A673 (cell line): ENCODE data around the gene ZW10. TPM values are rescaled to one million over a fixed set of nuclear protein-coding genes. Genes with fewer than 3 reads are reported as not detected.

Experiments
- BruUV-seq: library from RNA; stranded (reverse); fragments of 400-500 nt; replicated peaks from 2 replicates; lab custom pipeline; 2021; lab: Mats Ljungman, UMichigan
- CTCF ChIA-PET: fragments of 300-600 bp; sonication (Branson Sonifier 250); formaldehyde crosslinking; loops from one replicate; lab custom pipeline; 2022; ENCODE audit warnings: antibody characterized with exemption; lab: Charles Lee
- POLR2A ChIA-PET: fragments of 300-600 bp; sonication (Branson Sonifier 250); formaldehyde crosslinking; loops from one replicate; lab custom pipeline; 2022; ENCODE audit warnings: antibody characterized with exemption; ENCODE audit not compliant: low non-redundant PET; lab: Charles Lee
- DNase-seq: peaks from one replicate; pipeline ENCODE4 v3.0.0-alpha.2; 2015; ENCODE audit warnings: low spot score
- H3K27ac ChIP-seq: fragments of 200-600 bp; sonication (generic); 2 replicates; pipeline ENCODE4 v1.5.1; 2016; ENCODE audit warnings: mixed run types, low read depth, mild to moderate bottlenecking, mixed read lengths, antibody characterized with exemption, low read length; ENCODE audit not compliant: poor library complexity, severe bottlenecking
- H3K27me3 ChIP-seq: fragments of 200-600 bp; sonication (generic); replicated peaks from 2 replicates; pipeline ENCODE4 v1.6.1; 2017; ENCODE audit warnings: mixed run types, low read depth, mild to moderate bottlenecking, mixed read lengths, antibody characterized with exemption, low read length; ENCODE audit not compliant: insufficient read depth, poor library complexity
- H3K36me3 ChIP-seq: fragments of 200-600 bp; sonication (generic); 2 replicates; pipeline ENCODE4 v1.6.1; 2016; ENCODE audit warnings: mixed run types, mild to moderate bottlenecking, mixed read lengths, antibody characterized with exemption, low read length; ENCODE audit not compliant: insufficient read depth, poor library complexity, severe bottlenecking
- H3K4me1 ChIP-seq: fragments of 200-600 bp; sonication (generic); 2 replicates; pipeline ENCODE4 v1.6.1; 2017; ENCODE audit warnings: mixed run types, mild to moderate bottlenecking, mixed read lengths, antibody characterized with exemption, low read length; ENCODE audit not compliant: insufficient read depth, poor library complexity, severe bottlenecking
- H3K4me3 ChIP-seq: fragments of 200-600 bp; sonication (generic); 2 replicates; pipeline ENCODE4 v1.5.1; 2016; ENCODE audit warnings: low read depth, mixed run types, mild to moderate bottlenecking, mixed read lengths, low read length; ENCODE audit not compliant: poor library complexity, severe bottlenecking
- H3K9me3 ChIP-seq: fragments of 200-600 bp; sonication (generic); 2 replicates; pipeline ENCODE4 v1.6.1; 2016; ENCODE audit warnings: mixed run types, low read depth, mild to moderate bottlenecking, mixed read lengths, antibody characterized with exemption, low read length; ENCODE audit not compliant: poor library complexity, severe bottlenecking
- EZH2 ChIP-seq: fragments of 200-600 bp; sonication (generic); IDR thresholded peaks from 2 replicates; pipeline ENCODE4 v1.6.1; 2017; ENCODE audit warnings: borderline replicate concordance, low read depth, mild to moderate bottlenecking, mixed read lengths, antibody characterized with exemption, low read length; ENCODE audit not compliant: poor library complexity, severe bottlenecking
- intact Hi-C: fragments of 100-400 bp; cut with micrococcal nuclease; formaldehyde crosslinking; loops from one replicate; pipeline ENCODE4 v1.10.0; 2022; ENCODE audit not compliant: unreplicated experiment
- total RNA-seq: library from RNA; stranded (reverse); gene quantifications from 2 replicates; pipeline ENCODE4 v1.2.3, GENCODE V29; 2021
- TF ChIP-seq, protein P1 (sequence below): fragments of 300-800, 200-600 bp; sonication (generic); conservative IDR thresholded peaks from 2 replicates; pipeline ENCODE4 v1.5.1; 2017; ENCODE audit warnings: low read depth, mild to moderate bottlenecking, antibody characterized with exemption, low read length, moderate library complexity, mixed read lengths

The ZW10 gene
- total RNA-seq, 1 experiment from 2014 or later = 31.4 TPM

DNA sequence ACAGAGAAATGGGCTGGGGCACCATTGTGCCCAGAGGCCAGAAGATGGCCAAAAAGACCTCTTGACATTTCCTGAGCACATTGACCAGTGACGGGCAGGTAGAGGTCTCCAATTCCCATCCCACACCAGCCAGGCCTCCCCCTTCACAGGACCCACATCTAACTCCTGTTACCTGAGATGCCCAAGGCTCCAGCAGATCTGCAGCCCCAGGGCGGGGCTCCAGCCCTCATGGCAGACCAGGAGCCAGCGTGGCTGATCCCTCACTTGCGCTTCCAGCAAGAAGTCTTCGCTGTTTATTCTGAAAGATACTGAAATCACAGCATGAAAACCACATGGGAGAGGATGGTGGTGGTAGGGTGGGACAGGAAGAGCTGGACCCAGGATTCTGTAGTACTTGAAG is 76.4 kb downstream of the ZW10 start:
- intact Hi-C loops = no loop called here
- ChIA-PET CTCF (no interaction called here), POLR2A (no interaction called here)
- Histone ChIP-seq H3K27me3 (no peaks in the 10 kb centered on the region), H3K4me3 (no peak overlapping the region), H3K4me1 (no peaks in the 10 kb centered on the region), H3K36me3 (no peaks in the 10 kb centered on the region), H3K27ac (no peak overlapping the region), H3K9me3 (no peaks in the 10 kb centered on the region)
- TF ChIP-seq EZH2 = no peak
- TF ChIP-seq, protein P1, sequence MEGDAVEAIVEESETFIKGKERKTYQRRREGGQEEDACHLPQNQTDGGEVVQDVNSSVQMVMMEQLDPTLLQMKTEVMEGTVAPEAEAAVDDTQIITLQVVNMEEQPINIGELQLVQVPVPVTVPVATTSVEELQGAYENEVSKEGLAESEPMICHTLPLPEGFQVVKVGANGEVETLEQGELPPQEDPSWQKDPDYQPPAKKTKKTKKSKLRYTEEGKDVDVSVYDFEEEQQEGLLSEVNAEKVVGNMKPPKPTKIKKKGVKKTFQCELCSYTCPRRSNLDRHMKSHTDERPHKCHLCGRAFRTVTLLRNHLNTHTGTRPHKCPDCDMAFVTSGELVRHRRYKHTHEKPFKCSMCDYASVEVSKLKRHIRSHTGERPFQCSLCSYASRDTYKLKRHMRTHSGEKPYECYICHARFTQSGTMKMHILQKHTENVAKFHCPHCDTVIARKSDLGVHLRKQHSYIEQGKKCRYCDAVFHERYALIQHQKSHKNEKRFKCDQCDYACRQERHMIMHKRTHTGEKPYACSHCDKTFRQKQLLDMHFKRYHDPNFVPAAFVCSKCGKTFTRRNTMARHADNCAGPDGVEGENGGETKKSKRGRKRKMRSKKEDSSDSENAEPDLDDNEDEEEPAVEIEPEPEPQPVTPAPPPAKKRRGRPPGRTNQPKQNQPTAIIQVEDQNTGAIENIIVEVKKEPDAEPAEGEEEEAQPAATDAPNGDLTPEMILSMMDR = no peak
- no TSS peak for BruUV-seq
- no peak for DNase-seq

DNA sequence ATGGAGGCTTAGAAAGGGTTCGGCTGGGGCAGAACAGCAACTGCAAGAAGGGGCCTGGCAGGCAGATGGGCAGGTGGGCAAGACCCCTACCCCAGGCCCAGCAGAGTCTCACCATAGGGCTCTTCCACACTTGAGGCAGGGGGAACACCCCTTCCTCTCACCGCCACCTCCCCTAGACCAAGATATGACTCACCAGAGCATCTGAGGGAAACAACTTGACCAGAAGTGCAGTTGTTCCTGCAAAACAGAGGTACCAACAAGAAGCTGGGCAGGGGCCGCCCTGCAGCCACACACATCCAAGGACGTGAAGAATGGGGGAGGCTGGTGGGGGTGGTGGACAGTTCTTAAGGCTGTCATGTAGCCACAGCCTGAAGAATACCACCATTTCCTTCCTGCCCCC is 78.3 kb downstream of the ZW10 start:
- no peaks in the 10 kb centered on the region for H3K4me1 ChIP-seq
- POLR2A ChIA-PET = no interaction called here
- no peaks in the 10 kb centered on the region for H3K27me3 ChIP-seq
- no peak for DNase-seq
- no peak overlapping the region for H3K27ac ChIP-seq
- intact Hi-C loops = no loop called here
- BruUV-seq = no TSS peak
- CTCF ChIA-PET = no interaction called here
- no peak overlapping the region for H3K4me3 ChIP-seq
- H3K9me3 ChIP-seq = no peaks in the 10 kb centered on the region
- no peaks in the 10 kb centered on the region for H3K36me3 ChIP-seq
- TF ChIP-seq, protein P1 = no peak

DNA sequence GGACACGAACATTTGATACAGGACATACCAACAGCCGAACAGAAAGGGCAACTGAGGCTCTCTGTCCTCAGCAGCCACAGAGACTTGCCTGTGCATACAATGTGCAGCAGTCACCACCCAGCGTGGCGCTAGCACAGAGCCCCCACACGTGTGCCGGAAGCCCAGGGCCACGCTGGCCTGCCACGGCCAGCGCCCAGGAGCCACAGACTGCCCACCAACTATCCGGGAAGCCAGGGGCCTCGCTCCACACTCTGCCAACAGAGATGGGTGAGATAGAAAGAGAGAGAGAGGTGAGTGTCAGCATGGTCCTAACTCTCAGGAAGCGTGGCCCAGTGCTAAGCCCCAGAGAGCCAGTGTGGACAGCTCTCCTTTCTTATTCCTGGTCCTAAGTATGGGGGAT is 79.1 kb downstream of the ZW10 start:
- no peak for DNase-seq
- ChIA-PET POLR2A (no interaction called here), CTCF (no interaction called here)
- H3K27me3 ChIP-seq = no peaks in the 10 kb centered on the region
- H3K4me3 ChIP-seq = no peak overlapping the region
- BruUV-seq = no TSS peak
- H3K36me3 ChIP-seq = no peaks in the 10 kb centered on the region
- TF ChIP-seq EZH2 = no peak
- TF ChIP-seq, protein P1 = no peak
- H3K4me1 ChIP-seq = no peaks in the 10 kb centered on the region
- H3K9me3 ChIP-seq = no peaks in the 10 kb centered on the region
- intact Hi-C loops = no loop called here
- H3K27ac ChIP-seq = no peak overlapping the region
